ENCODE measurements around the gene SLC30A3.

DNA sequence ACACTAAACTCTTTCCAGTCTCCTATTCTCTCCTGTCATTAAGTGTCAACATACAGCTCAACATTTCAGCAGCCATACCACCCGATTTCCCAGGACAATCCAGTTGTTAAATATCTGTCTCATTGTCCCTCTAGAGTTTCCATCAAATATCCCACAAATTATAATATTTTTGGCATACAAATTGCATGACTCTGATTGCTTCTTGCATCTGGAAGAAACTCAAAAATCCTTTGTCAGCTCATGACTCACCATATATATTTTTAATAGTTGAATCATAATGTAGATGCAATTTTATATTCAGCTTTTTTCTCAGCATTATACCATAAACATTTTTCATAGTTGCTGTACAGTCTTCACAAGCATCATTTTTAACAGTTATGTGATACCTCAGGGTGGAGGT, 7.2 kb downstream of the SLC30A3 start:
- no peak for TF ChIP-seq CTCF (IDR thresholded peaks at IDR 0.05; ENCODE audit: low read depth, low read length)
- no peak for TF ChIP-seq POLR2A (IDR thresholded peaks at IDR 0.05; ENCODE audit: extremely low read depth, insufficient read length)

Data from NB4 (cell line).